Neural cell (in vitro differentiated cells): ENCODE data around the gene MACROD1. TPM values are rescaled to one million over a fixed set of nuclear protein-coding genes. Genes with fewer than 3 reads are reported as not detected.

Experiments used
- H2AFZ ChIP-seq: fragments of 200-600, 300-800 bp; sonication (generic), shearing (Covaris generic); 2 replicates; pipeline ENCODE4 v1.6.0; 2014; ENCODE audit warnings: low read depth, mild to moderate bottlenecking, antibody characterized with exemption, low read length, moderate library complexity
- H3F3A ChIP-seq: fragments of 200-600 bp; shearing (Covaris generic); 2 replicates; pipeline ENCODE4 v1.6.1; 2016; ENCODE audit warnings: mild to moderate bottlenecking, moderate library complexity, mixed read lengths, antibody characterized with exemption, low read length; ENCODE audit not compliant: insufficient read depth, poor library complexity, severe bottlenecking
- H3K27ac ChIP-seq: fragments of 200-600, 300-800 bp; sonication (generic), shearing (Covaris generic); 2 replicates; pipeline ENCODE4 v1.5.1; 2014; ENCODE audit warnings: mild to moderate bottlenecking, low read length, moderate library complexity
- H3K27me3 ChIP-seq: fragments of 300-800, 200-600 bp; sonication (generic), shearing (Covaris generic); 2 replicates; pipeline ENCODE4 v1.6.0; 2014; ENCODE audit warnings: mild to moderate bottlenecking, low read depth, low read length, moderate library complexity; ENCODE audit not compliant: insufficient read depth
- H3K36me3 ChIP-seq: fragments of 300-800, 200-600 bp; sonication (generic), shearing (Covaris generic); 2 replicates; pipeline ENCODE4 v1.5.1; 2014; ENCODE audit warnings: mild to moderate bottlenecking, antibody characterized with exemption, low read length, moderate library complexity; ENCODE audit not compliant: insufficient read depth
- H3K4me2 ChIP-seq: fragments of 300-800, 200-600 bp; sonication (generic), shearing (Covaris generic); 2 replicates; pipeline ENCODE4 v1.6.0; 2014; ENCODE audit warnings: mild to moderate bottlenecking, low read length
- H3K4me3 ChIP-seq: fragments of 300-800, 200-600 bp; sonication (generic), shearing (Covaris generic); 2 replicates; pipeline ENCODE4 v1.5.1; 2014; ENCODE audit warnings: mild to moderate bottlenecking, low read length, moderate library complexity
- H3K79me2 ChIP-seq: fragments of 200-600 bp; shearing (Covaris generic); replicated peaks from 2 replicates; pipeline ENCODE4 v1.6.0; 2014; ENCODE audit warnings: mild to moderate bottlenecking, low read length, moderate library complexity; ENCODE audit not compliant: insufficient read depth
- H3K9ac ChIP-seq: fragments of 300-800, 200-600 bp; sonication (generic), shearing (Covaris generic); 2 replicates; pipeline ENCODE4 v1.6.1; 2016; ENCODE audit warnings: mild to moderate bottlenecking, low read length, mixed read lengths
- H3K9me2 ChIP-seq: fragments of 200-600 bp; shearing (Covaris generic); 2 replicates; pipeline ENCODE4 v1.6.1; 2016; ENCODE audit warnings: mild to moderate bottlenecking, low read length, mixed read lengths; ENCODE audit not compliant: insufficient read depth
- H3K9me3 ChIP-seq: fragments of 200-600, 300-800 bp; sonication (generic), shearing (Covaris generic); 2 replicates; pipeline ENCODE4 v1.6.1; 2016; ENCODE audit warnings: mild to moderate bottlenecking, mixed run types, low read length, moderate library complexity, mixed read lengths
- H4K20me1 ChIP-seq: fragments of 200-600 bp; shearing (Covaris generic); 2 replicates; pipeline ENCODE4 v1.6.1; 2016; ENCODE audit warnings: mild to moderate bottlenecking, mixed run types; ENCODE audit not compliant: insufficient read depth
- CTCF ChIP-seq: fragments of 450-650 bp; IDR thresholded peaks from 2 replicates; pipeline ENCODE4 v1.5.1; 2014; ENCODE audit warnings: antibody characterized with exemption, mild to moderate bottlenecking, moderate library complexity; ENCODE audit not compliant: poor library complexity, severe bottlenecking
- EP300 ChIP-seq: fragments of 450-650 bp; conservative IDR thresholded peaks from 2 replicates; pipeline ENCODE4 v1.6.1; 2014; ENCODE audit warnings: antibody characterized with exemption, mild to moderate bottlenecking, moderate library complexity; ENCODE audit not compliant: poor library complexity, severe bottlenecking
- EZH2 ChIP-seq: fragments of 200-600, 300-800 bp; shearing (Covaris generic), sonication (generic); IDR thresholded peaks from 2 replicates; pipeline ENCODE4 v1.6.1; 2014; ENCODE audit warnings: antibody characterized with exemption, low read length, borderline replicate concordance, mild to moderate bottlenecking; ENCODE audit not compliant: insufficient read depth, poor library complexity, severe bottlenecking
- MXI1 ChIP-seq: fragments of 450-650 bp; conservative IDR thresholded peaks from 2 replicates; pipeline ENCODE4 v1.6.1; 2014; ENCODE audit warnings: antibody characterized with exemption, mild to moderate bottlenecking; ENCODE audit not compliant: poor library complexity, severe bottlenecking
- POLR2AphosphoS5 ChIP-seq: IDR thresholded peaks from 2 replicates; pipeline ENCODE4 v1.6.1; 2012
- RAD21 ChIP-seq: fragments of 450-650 bp; conservative IDR thresholded peaks from 2 replicates; pipeline ENCODE4 v1.6.1; 2014; ENCODE audit warnings: antibody characterized with exemption, mild to moderate bottlenecking, moderate library complexity
- REST ChIP-seq: IDR thresholded peaks from 2 replicates; pipeline ENCODE4 v1.6.1; 2012; ENCODE audit warnings: borderline replicate concordance
- SMC3 ChIP-seq: fragments of 450-650 bp; conservative IDR thresholded peaks from 2 replicates; pipeline ENCODE4 v1.6.1; 2014; ENCODE audit warnings: antibody characterized with exemption, mild to moderate bottlenecking, moderate library complexity; ENCODE audit not compliant: poor library complexity
- TAF1 ChIP-seq: IDR thresholded peaks from 2 replicates; pipeline ENCODE4 v1.6.1; 2012; ENCODE audit warnings: low read depth
- polyA plus RNA-seq: library from polyadenylated mRNA; depleted of rRNA; stranded (reverse); fragments of >200 nt; gene quantifications from 2 replicates; pipeline ENCODE4 v1.2.3, GENCODE V29; 2014

MACROD1 gene
- polyA plus RNA-seq, 1 donor from 2014 or later: 30.8 TPM

- Histone ChIP-seq H3K27ac (no peak overlapping the region), H3K9ac (no peak overlapping the region), H3K4me2 (no peak overlapping the region), H3K79me2 (peaks cover 26% of the 10 kb centered on the region), H4K20me1 (no peaks in the 10 kb centered on the region), H3K36me3 (no peaks in the 10 kb centered on the region), H3K27me3 (no peaks in the 10 kb centered on the region), H3K9me2 (no peaks in the 10 kb centered on the region), H3K4me3 (no peak overlapping the region), H3K9me3 (no peaks in the 10 kb centered on the region), H2AFZ (no peak overlapping the region), H3F3A (no peaks in the 10 kb centered on the region)
- TF ChIP-seq REST: no peak
Observed at GRCh38 chr11:63979426-63979825, 186.5 kb downstream of the MACROD1 start.

GRCh38 chr11:63978551-63979239, 187.2 kb downstream of the MACROD1 start:
- Histone ChIP-seq H3F3A (no peaks in the 10 kb centered on the region), H3K4me2 (no peak overlapping the region), H3K27me3 (no peaks in the 10 kb centered on the region), H3K36me3 (no peaks in the 10 kb centered on the region), H3K9me2 (no peaks in the 10 kb centered on the region), H4K20me1 (no peaks in the 10 kb centered on the region), H3K9me3 (no peaks in the 10 kb centered on the region), H3K27ac (no peak overlapping the region), H3K9ac (no peak overlapping the region), H3K4me3 (no peak overlapping the region), H2AFZ (no peak overlapping the region), H3K79me2 (peaks cover 26% of the 10 kb centered on the region)
- no peak for TF ChIP-seq SMC3
- no peak for TF ChIP-seq EP300
- no peak for TF ChIP-seq REST
- no peak for TF ChIP-seq RAD21
- no peak for TF ChIP-seq CTCF
- TF ChIP-seq TAF1: no peak
- TF ChIP-seq EZH2: no peak
- no peak for TF ChIP-seq POLR2AphosphoS5
- TF ChIP-seq MXI1: no peak
